Right lobe of liver (tissue), 6 donors: ENCODE data around the gene TNFRSF12A. TPM values are rescaled to one million over a fixed set of nuclear protein-coding genes. Genes with fewer than 3 reads are reported as not detected.

ENCODE experiments used
- ATAC-seq, 4 donors: fragments of 200-7000 bp; cut with Tn5 transposase; one replicate each; pipeline ENCODE4 v1.9.1; 2020; ENCODE audit warnings: mild to moderate bottlenecking in 4 of 4, moderate library complexity in 4 of 4
- DNase-seq, 3 donors: peaks; one replicate each; pipeline ENCODE4 v3.0.0-alpha.2; 2020
- H3K27ac ChIP-seq, 3 donors: fragments of 200-600 bp; one replicate each; pipeline ENCODE4 v1.8.0; 2022
- H3K27me3 ChIP-seq, 2 donors: fragments of 200-600 bp; one replicate each; pipeline ENCODE4 v1.8.0; 2022
- H3K36me3 ChIP-seq, 4 donors: fragments of 200-600 bp; sonication (generic) in 1 of 4; one replicate each; pipeline versions ENCODE4 v1.5.1 to v1.8.0; 2017 to 2022; ENCODE audit warnings: control low read depth in 1 of 4
- H3K4me1 ChIP-seq, 4 donors: fragments of 200-600 bp; sonication (generic) in 1 of 4; one replicate each; pipeline versions ENCODE4 v1.5.1 to v1.8.0; 2017 to 2022; ENCODE audit warnings: control low read depth in 1 of 4
- H3K4me3 ChIP-seq, 3 donors: fragments of 200-600 bp; one replicate each; pipeline ENCODE4 v1.8.0; 2022
- H3K9me3 ChIP-seq, 4 donors: fragments of 200-600 bp; sonication (generic) in 1 of 4; one replicate each; pipeline versions ENCODE4 v1.5.1 to v1.8.0; 2017 to 2022; ENCODE audit warnings: control low read depth in 1 of 4
- POLR2A ChIP-seq: fragments of 450-650 bp; IDR thresholded peaks from one replicate; pipeline ENCODE4 v1.6.1; 2017; ENCODE audit warnings: antibody characterized with exemption, mild to moderate bottlenecking
- WGBS: methylation state at CpG from one replicate; pipeline ENCODE4 v1.1.6; 2018; ENCODE audit warnings: low coverage, low lambda C conversion rate; ENCODE audit not compliant: insufficient coverage; ENCODE audit errors: missing lambda C conversion rate; 5-methylcytosine and 5-hydroxymethylcytosine counted together
- intact Hi-C, 2 donors: fragments of 100-400 bp; cut with DNase I; formaldehyde crosslinking; loops; one replicate each; pipeline versions ENCODE4 v1.11.2 to v1.14.1; 2022
- total RNA-seq, 6 experiments: library from RNA; depleted of rRNA in 2 of 6; stranded (reverse); fragments of >200 nt in 2 of 6; fragmentation: NEBNext Ultra II Directional in 3 of 6; extraction: Animal tissue kit (Norgen Biotek cat#: 25700) in 3 of 6; gene quantifications; one replicate each; pipeline versions ENCODE4 v1.1.0 to v1.2.4, GENCODE V29; 2016 to 2023
- TF ChIP-seq, protein P1 (sequence below), 4 donors: fragments of 200-600 bp in 3 of 4; fragments of 450-650 bp in 1 of 4; IDR thresholded peaks; one replicate each; pipeline versions ENCODE4 v1.5.1 to v1.8.0; 2016 to 2022; ENCODE audit warnings: antibody characterized with exemption in 4 of 4, mild to moderate bottlenecking in 2 of 4
- donor health status: DM: no; HTN: yes; CAD: no.
- donor health status: DM: no; HTN: no; CAD: no.
- donor health status: DM: no; HTN: no; CAD: no.
- donor health status: DM: no; HTN: yes; CAD: no.
- donor health status: DM: no; HTN: yes; CAD: no.

The TNFRSF12A gene
- total RNA-seq, 6 experiments from 2014 or later, result 5.2 to 284 (median 69.4) TPM

DNA sequence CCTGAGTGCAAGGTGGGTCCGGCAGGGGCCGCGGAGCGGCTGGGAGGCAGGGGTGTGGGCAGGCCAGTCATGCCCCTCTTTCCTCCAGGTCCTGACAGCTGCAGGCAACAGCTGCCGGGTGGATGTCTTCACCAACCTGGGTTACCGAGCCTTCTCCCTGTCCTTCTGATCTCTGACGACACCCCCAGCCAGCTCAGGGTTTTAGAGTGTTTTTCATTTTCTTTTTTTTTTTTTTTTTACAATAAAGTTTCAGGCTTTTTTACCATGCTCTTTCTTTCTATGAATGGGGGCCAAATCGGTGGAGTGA, 7.3 kb downstream of the TNFRSF12A start:
- Histone ChIP-seq H3K4me3 (no peak overlapping the region), H3K27ac (no peak overlapping the region), H3K9me3 (no peaks in the 10 kb centered on the region), H3K36me3 (peaks cover 0 to 6% (median 0%) of the 10 kb centered on the region in 4 donors), H3K27me3 (no peaks in the 10 kb centered on the region), H3K4me1 (peaks cover 0 to 24% (median 6%) of the 10 kb centered on the region in 4 donors)
- intact Hi-C loops, result no loop called here
- no peak for TF ChIP-seq POLR2A
- TF ChIP-seq, protein P1, sequence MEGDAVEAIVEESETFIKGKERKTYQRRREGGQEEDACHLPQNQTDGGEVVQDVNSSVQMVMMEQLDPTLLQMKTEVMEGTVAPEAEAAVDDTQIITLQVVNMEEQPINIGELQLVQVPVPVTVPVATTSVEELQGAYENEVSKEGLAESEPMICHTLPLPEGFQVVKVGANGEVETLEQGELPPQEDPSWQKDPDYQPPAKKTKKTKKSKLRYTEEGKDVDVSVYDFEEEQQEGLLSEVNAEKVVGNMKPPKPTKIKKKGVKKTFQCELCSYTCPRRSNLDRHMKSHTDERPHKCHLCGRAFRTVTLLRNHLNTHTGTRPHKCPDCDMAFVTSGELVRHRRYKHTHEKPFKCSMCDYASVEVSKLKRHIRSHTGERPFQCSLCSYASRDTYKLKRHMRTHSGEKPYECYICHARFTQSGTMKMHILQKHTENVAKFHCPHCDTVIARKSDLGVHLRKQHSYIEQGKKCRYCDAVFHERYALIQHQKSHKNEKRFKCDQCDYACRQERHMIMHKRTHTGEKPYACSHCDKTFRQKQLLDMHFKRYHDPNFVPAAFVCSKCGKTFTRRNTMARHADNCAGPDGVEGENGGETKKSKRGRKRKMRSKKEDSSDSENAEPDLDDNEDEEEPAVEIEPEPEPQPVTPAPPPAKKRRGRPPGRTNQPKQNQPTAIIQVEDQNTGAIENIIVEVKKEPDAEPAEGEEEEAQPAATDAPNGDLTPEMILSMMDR (IDR thresholded peaks at IDR 0.05), result no peak
- DNase-seq, result no peak
- ATAC-seq, result no peak
- WGBS, result 98% methylated on average over 4 of the region's 8 CpGs

DNA sequence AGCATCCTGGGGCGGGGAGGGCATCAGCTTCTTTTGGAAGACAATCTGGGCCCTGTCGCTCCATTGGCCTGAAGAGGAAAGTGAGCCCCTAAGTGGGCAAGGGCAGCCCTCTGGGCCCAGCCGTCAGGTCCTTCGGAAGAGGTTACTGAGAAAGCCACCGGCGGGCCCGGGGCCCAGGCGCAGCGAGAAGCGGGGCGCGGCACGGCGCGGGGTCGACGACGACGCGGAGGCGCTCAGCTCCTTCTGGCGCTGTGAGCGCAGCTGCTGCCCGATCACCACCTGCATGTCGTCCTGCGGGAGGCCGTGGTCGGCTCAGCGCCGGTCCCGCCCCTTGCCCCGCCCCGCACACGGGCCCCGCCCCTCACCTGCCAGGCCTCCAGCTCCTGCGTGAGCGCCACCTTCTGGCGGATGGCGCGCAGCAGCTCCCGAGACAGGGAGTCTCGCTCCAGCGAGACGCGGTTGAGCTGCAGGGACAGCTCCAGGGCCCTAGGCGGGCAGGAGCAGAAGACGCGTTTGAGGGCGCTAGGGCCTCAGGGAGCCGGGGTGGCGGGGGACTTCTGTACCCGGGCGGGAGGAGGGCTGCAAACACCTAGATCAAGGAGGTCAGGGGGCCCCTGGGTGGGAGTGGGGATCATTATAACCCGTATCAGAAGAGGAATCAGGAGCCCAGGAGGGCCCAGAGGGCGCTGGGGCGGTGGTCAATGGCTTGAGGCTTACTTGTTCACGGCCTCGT, 8.0 kb downstream of the TNFRSF12A start:
- H3K4me3 ChIP-seq, result peak overlapping the region in 1 of 3 donors; percentile 29
- DNase-seq, result peak; percentile 91 to 92 (median 91)
- peaks cover 0 to 6% (median 0%) of the 10 kb centered on the region in 4 donors for H3K36me3 ChIP-seq
- peaks cover 0 to 19% (median 5%) of the 10 kb centered on the region in 4 donors for H3K4me1 ChIP-seq
- intact Hi-C loops, result loop anchor here in 1 of 2 donors (2.0 kb wide), 1 partner anchor 25 kb away; no protein-coding TSS in a partner anchor
- H3K27ac ChIP-seq, result no peak overlapping the region
- peak; percentile 20 for TF ChIP-seq POLR2A
- TF ChIP-seq, protein P1 (IDR thresholded peaks at IDR 0.05), result peak; percentile 73 to 86 (median 84)
- ATAC-seq, result peak; percentile 63 to 82 (median 78)
- H3K27me3 ChIP-seq, result no peaks in the 10 kb centered on the region
- no peaks in the 10 kb centered on the region for H3K9me3 ChIP-seq
- WGBS, result 5% methylated on average over 20 of the region's 58 CpGs

DNA sequence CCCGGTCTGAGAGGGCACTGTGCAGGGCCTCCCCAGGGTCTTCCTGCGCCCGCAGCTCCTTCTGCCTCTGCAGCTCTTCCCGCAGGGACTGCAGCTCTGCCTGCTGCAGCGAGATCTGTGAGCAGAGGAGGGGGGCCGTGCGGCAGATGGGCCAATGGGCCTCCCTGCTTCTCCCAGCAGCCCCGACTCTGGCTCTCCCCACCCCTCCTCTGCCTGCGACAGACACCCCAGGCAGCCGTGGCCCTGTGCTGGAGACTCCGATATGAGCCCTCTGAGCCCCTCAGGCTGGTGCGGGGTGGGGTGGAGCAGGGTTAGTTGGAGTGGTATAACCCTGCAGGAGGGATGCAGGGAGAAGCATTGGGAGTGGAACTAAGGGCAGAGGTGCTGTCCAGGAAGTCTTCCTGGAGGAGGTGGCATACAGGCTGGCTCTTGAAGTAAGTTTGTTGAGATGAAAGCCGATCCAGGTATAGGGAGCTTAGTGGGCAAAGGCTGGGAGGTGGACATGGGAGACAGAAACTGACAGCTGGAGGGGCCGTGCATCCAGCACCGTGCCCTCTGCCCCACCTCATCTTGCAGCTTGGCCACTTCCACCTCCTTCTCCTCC, 8.7 kb downstream of the TNFRSF12A start:
- Histone ChIP-seq H3K27me3 (no peaks in the 10 kb centered on the region), H3K36me3 (peaks cover 0 to 6% (median 0%) of the 10 kb centered on the region in 4 donors), H3K9me3 (no peaks in the 10 kb centered on the region), H3K27ac (no peak overlapping the region), H3K4me1 (peaks cover 0 to 14% (median 2%) of the 10 kb centered on the region in 4 donors), H3K4me3 (no peak overlapping the region)
- WGBS, result 20% methylated on average over 1 of the region's 15 CpGs
- ATAC-seq (no peak), DNase-seq (no peak)
- intact Hi-C loops, result loop anchor here in 1 of 2 donors (2.0 kb wide), 1 partner anchor 26 kb away; no protein-coding TSS in a partner anchor
- TF ChIP-seq, protein P1 (IDR thresholded peaks at IDR 0.05), result no peak
- TF ChIP-seq POLR2A, result no peak

DNA sequence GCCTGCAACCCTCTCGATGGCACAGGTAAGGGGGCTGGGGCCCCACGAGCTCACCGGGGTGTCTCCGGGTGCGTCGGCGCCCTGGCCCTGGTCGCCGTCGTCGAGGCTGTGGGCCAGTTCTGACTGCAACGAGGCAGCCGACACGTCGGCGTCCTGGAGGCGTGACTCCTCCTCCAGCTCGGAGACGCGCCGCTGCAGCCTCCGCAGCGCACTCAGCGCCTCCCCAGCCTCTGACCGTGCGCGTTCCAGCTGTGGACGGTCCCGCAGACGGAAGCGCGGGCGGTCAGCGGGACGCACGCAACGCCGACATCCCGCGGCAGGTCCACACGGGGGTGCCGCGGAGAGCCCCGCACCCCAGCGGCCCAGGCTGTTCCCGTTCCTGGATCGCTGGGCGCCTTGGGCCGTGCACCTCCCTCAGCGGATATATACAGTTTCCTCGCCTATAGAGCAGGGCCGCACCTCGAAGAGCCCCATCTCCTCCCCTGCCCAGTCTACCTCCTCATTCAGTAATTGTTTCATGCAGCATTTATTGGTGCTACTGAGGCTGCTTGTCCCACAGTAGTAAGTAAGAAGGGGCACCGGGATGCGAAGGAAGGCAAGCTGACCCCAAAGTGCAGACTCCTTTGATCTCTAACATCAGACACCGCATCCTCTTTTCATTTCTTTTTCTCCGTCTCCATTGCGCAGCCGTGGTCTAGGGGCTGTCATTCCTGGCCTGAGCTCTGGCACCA, 9.5 kb downstream of the TNFRSF12A start:
- Histone ChIP-seq H3K27me3 (peaks cover 0 to under 1% of the 10 kb centered on the region in 2 donors), H3K4me3 (no peak overlapping the region)
- intact Hi-C loops, result loop anchor here in 1 of 2 donors (2.0 kb wide), 1 partner anchor 27 kb away; no protein-coding TSS in a partner anchor

More for the DNA sequence above, 9.5 kb downstream of the TNFRSF12A start:
- TF ChIP-seq, protein P1 (IDR thresholded peaks at IDR 0.05), result no peak
- no peak for TF ChIP-seq POLR2A
- Histone ChIP-seq H3K4me1 (peaks cover 0 to 9% (median under 1%) of the 10 kb centered on the region in 4 donors), H3K36me3 (peaks cover 0 to 6% (median 0%) of the 10 kb centered on the region in 4 donors), H3K9me3 (no peaks in the 10 kb centered on the region), H3K27ac (no peak overlapping the region)
- 50% methylated on average over 2 of the region's 59 CpGs for WGBS
- DNase-seq, result peak in 1 of 3 donors; percentile 63
- ATAC-seq, result peak in 1 of 4 donors; percentile 15
